ENCODE data around the gene ZPR1. TPM values are rescaled to one million over a fixed set of nuclear protein-coding genes. Genes with fewer than 3 reads are reported as not detected.

ZPR1 gene
- total RNA-seq, 4 donors from 2014 or later: 22.1 to 31.0 (median 26.2) TPM

- no peaks in the 10 kb centered on the region for H3K9me3 ChIP-seq
- H3K27ac ChIP-seq: no peak overlapping the region
- peaks cover 11 to 20% (median 15%) of the 10 kb centered on the region in 3 donors for H3K4me1 ChIP-seq
- DNase-seq: no peak
- H3K36me3 ChIP-seq: peaks cover 9 to 60% (median 19%) of the 10 kb centered on the region in 3 donors
- intact Hi-C loops (cut with DNase I): no loop called here
- TF ChIP-seq POLR2A (IDR thresholded peaks at IDR 0.05): no peak
- TF ChIP-seq CTCF (IDR thresholded peaks at IDR 0.05): no peak
- no peaks in the 10 kb centered on the region for H3K27me3 ChIP-seq
- no peak overlapping the region for H3K4me3 ChIP-seq
Observed at GRCh38 chr11:116776522-116776984, 11.3 kb downstream of the ZPR1 start.

GRCh38 chr11:116775975-116776374, 11.8 kb downstream of the ZPR1 start:
- H3K36me3 ChIP-seq: peaks cover 9 to 54% (median 19%) of the 10 kb centered on the region in 3 donors
- 89 to 96% methylated on average over 5 of the region's 5 CpGs for WGBS, 2 donors
- H3K27me3 ChIP-seq: no peaks in the 10 kb centered on the region
- peaks cover 17 to 26% (median 17%) of the 10 kb centered on the region in 3 donors for H3K4me1 ChIP-seq
- no peak overlapping the region for H3K27ac ChIP-seq
- no peaks in the 10 kb centered on the region for H3K9me3 ChIP-seq
- DNase-seq: no peak
- intact Hi-C loops (cut with DNase I): no loop called here
- TF ChIP-seq POLR2A (IDR thresholded peaks at IDR 0.05) (no peak), CTCF (IDR thresholded peaks at IDR 0.05) (no peak)
- H3K4me3 ChIP-seq: no peak overlapping the region

- Histone ChIP-seq H3K9me3 (no peaks in the 10 kb centered on the region), H3K27me3 (no peaks in the 10 kb centered on the region), H3K36me3 (peaks cover 5 to 43% (median 19%) of the 10 kb centered on the region in 3 donors), H3K4me1 (peaks cover 17 to 39% (median 21%) of the 10 kb centered on the region in 3 donors), H3K4me3 (no peak overlapping the region), H3K27ac (no peak overlapping the region)
- 85 to 92% methylated on average over 5 of the region's 5 CpGs for WGBS, 2 donors
- intact Hi-C loops (cut with DNase I): no loop called here
- TF ChIP-seq CTCF (IDR thresholded peaks at IDR 0.05): no peak
- no peak for TF ChIP-seq POLR2A (IDR thresholded peaks at IDR 0.05)
- DNase-seq: no peak
Observed at GRCh38 chr11:116774661-116775060, 13.2 kb downstream of the ZPR1 start.

GRCh38 chr11:116773203-116774097, 14.4 kb downstream of the ZPR1 start:
- peak; percentile 56 for DNase-seq
- peak overlapping the region; percentile 59 to 81 (median 76) for H3K4me3 ChIP-seq
- intact Hi-C loops (cut with DNase I): no loop called here
- peak overlapping the region; percentile 90 to 96 (median 92) for H3K27ac ChIP-seq
- 6 to 8% methylated on average over 14 to 15 of the region's 25 CpGs for WGBS, 2 donors
- no peaks in the 10 kb centered on the region for H3K9me3 ChIP-seq
- TF ChIP-seq POLR2A (IDR thresholded peaks at IDR 0.05) (no peak), CTCF (IDR thresholded peaks at IDR 0.05) (peak in 1 of 6 experiments; percentile 7)
- peaks cover 17 to 39% (median 21%) of the 10 kb centered on the region in 3 donors for H3K4me1 ChIP-seq
- H3K27me3 ChIP-seq: no peaks in the 10 kb centered on the region
- H3K36me3 ChIP-seq: peaks cover 5 to 43% (median 10%) of the 10 kb centered on the region in 3 donors

All from esophagus squamous epithelium (tissue), 5 donors.